Measurements from ENCODE around the gene NAT8L. TPM values are rescaled to one million over a fixed set of nuclear protein-coding genes. Genes with fewer than 3 reads are reported as not detected.
A peak's percentile ranks its signal among the peaks of the same experiment; 100 is the strongest.
"Not testable (repeated sequence)": the region's sequence is repeated elsewhere in the genome, so short reads cannot be mapped to it uniquely, and the experiment has no call there.

The NAT8L gene, protein sequence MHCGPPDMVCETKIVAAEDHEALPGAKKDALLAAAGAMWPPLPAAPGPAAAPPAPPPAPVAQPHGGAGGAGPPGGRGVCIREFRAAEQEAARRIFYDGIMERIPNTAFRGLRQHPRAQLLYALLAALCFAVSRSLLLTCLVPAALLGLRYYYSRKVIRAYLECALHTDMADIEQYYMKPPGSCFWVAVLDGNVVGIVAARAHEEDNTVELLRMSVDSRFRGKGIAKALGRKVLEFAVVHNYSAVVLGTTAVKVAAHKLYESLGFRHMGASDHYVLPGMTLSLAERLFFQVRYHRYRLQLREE
- 21.3 TPM for polyA plus RNA-seq (2012; ENCODE audit: insufficient read depth, insufficient read length, low read depth)

DNA sequence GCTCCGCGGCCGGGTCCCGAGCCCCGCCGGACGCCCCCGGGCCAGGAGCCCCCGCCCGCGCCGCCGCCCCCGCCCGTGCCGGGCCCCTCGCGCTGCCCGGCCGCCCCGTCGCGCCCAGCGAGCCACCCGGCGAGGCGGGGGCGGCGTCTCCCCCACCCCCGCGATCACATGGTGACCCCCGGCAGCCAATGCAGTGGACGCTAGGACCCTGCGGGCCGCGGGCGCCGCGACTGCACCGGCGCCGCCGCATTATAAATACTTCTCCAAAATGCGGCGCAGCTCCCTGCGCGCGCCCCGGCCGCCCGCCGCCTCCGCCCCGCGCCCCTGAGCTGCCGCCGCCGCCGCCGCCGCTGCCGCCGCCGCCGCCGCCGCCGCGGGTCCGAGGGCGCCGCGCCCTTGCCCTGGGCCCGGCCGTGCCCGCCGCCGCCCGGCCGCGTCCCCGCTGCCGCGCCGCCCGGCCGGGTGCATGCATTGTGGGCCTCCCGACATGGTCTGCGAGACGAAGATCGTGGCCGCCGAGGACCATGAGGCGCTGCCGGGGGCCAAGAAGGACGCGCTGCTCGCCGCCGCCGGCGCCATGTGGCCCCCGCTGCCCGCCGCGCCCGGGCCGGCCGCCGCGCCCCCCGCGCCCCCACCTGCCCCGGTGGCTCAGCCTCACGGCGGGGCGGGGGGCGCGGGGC lies at the start of gene NAT8L:
Gene NAT8L, plus strand, starts transcription at position 282 of the 680 bp plus-strand sequence. Its CDS starts 185 bp downstream, at position 467.
- Histone ChIP-seq H3K27me3 (peaks cover 6% of the 10 kb centered on the region; the same call in 1 of the 2 replicates), H3K36me3 (no peaks in the 10 kb centered on the region; the same call in none of the 2 replicates), H3K4me3 (ENCODE audit: low read depth, low read length) (peak within 1 kb of the TSS; percentile 45), H3K9me3 (no peaks in the 10 kb centered on the region), H3K4me1 (no peaks in the 10 kb centered on the region)
- TF ChIP-seq, protein P1, sequence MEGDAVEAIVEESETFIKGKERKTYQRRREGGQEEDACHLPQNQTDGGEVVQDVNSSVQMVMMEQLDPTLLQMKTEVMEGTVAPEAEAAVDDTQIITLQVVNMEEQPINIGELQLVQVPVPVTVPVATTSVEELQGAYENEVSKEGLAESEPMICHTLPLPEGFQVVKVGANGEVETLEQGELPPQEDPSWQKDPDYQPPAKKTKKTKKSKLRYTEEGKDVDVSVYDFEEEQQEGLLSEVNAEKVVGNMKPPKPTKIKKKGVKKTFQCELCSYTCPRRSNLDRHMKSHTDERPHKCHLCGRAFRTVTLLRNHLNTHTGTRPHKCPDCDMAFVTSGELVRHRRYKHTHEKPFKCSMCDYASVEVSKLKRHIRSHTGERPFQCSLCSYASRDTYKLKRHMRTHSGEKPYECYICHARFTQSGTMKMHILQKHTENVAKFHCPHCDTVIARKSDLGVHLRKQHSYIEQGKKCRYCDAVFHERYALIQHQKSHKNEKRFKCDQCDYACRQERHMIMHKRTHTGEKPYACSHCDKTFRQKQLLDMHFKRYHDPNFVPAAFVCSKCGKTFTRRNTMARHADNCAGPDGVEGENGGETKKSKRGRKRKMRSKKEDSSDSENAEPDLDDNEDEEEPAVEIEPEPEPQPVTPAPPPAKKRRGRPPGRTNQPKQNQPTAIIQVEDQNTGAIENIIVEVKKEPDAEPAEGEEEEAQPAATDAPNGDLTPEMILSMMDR (IDR thresholded peaks at IDR 0.05; ENCODE audit: low read depth, low read length) = no peak
- DNase-seq = peak; percentile 70

DNA sequence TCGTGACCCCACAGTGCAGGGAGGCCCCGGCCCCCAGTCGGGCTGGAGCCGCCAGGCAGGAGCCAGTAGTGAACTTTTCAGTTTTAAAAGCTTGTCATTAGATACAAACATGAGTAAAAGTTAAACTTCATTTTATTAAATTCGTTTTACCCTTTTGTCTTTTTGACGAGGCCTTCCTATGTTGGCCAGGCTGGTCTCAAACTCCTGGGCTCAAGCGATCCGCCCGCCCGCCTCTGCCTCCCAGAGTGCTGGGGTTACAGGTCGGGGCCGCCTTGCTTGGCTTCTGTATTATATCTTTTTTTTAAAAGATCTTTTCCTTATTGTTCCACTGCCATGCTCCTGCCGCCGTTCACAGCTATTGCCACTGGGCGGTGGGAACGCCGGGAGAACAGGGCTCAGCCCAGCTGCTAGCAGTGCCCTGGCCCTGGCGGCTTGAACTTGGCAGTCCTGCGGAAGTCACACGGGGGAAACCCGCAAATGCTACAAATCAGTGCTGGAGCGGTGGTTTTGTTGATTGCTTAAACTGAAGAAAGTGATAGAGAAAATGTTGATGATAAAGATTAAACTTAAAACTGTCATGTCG lies 49.4 kb upstream of the NAT8L start:
- TF ChIP-seq, protein P1 (IDR thresholded peaks at IDR 0.05; ENCODE audit: low read depth, low read length) = peak; percentile 37
- DNase-seq = peak; percentile 84
- H3K4me3 ChIP-seq (ENCODE audit: low read depth, low read length) = peak overlapping the region; percentile 87
- no peaks in the 10 kb centered on the region for H3K27me3 ChIP-seq
- H3K36me3 ChIP-seq = peaks cover 13% of the 10 kb centered on the region
- no peaks in the 10 kb centered on the region for H3K4me1 ChIP-seq
- no peaks in the 10 kb centered on the region for H3K9me3 ChIP-seq

DNA sequence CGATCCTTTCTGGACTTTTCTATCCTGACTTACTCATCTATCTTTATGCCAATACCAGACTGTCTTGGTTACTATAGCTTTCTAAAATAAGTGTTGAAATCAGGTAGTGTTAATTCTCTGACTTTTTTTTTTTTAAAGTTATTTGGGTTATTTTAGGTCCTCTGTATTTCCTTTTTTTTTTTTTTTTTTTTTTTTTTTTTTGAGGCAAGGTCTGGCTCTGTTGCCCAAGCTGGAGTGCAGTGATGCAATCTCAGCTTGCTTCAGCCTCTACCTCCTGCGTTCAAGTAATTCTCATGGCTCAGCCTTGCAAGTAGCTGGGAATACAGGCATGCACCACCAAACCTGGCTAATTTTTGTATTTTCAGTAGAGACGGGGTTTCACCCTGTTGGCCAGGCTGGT lies 47.5 kb upstream of the NAT8L start:
- TF ChIP-seq, protein P1 (IDR thresholded peaks at IDR 0.05; ENCODE audit: low read depth, low read length) = no peak
- Histone ChIP-seq H3K36me3 (peaks cover 5% of the 10 kb centered on the region), H3K4me3 (ENCODE audit: low read depth, low read length) (no peak overlapping the region), H3K4me1 (no peaks in the 10 kb centered on the region), H3K27me3 (no peaks in the 10 kb centered on the region), H3K9me3 (no peaks in the 10 kb centered on the region)
- no peak for DNase-seq

DNA sequence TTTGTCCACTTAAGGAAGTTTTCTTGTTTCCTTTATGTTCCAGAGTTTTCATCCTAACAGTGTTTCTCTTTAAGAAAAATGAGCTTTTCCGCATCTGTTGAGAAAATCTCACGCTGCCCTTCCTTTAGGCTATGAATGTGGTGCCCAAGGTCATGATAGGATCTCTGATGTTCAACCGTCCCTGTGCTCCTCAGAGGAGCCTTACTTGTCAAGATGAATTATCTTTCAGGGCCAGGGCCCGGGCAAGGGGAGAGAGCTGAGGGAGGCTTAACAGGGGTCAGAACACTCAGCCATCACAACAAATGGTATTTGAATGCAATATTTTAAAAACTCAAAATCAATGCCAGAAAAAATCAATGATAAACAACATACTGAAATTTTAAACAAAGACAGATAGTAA lies 44.1 kb upstream of the NAT8L start:
- no peak for DNase-seq
- Histone ChIP-seq H3K36me3 (no peaks in the 10 kb centered on the region), H3K4me1 (no peaks in the 10 kb centered on the region), H3K9me3 (no peaks in the 10 kb centered on the region; the same call in 1 of the 2 replicates), H3K27me3 (no peaks in the 10 kb centered on the region), H3K4me3 (ENCODE audit: low read depth, low read length) (no peak overlapping the region)
- TF ChIP-seq, protein P1 (IDR thresholded peaks at IDR 0.05; ENCODE audit: low read depth, low read length) = no peak

DNA sequence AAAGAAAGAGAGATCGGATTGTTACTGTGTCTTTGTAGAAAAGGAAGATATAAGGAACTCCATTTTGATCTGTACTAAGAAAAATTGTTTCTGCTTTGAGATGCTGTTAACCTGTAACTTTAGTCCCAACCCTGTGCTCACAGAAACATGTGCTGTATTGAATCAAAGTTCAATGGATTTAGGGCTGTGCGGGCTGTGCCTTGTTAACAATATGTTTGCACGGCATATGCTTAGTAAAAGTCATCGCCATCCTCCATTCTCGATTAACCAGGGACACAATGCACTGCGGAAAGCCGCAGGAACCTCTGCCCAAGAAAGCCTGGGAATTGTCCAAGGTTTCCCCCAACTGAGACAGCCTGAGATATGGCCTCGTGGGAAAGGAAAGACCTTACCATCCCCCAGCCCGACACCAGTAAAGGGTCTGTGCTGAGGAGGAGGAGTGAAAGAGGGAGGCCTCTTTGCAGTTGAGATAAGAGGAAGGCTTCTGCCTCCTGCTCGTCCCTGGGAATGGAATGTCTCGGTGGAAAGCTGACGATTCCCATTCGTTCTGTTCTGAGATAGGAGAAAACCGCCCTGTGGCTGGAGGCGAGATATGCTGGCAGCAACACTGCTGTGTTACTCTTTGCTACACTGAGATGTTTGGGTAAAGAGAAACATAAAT lies 37.6 kb upstream of the NAT8L start:
- H3K4me3 ChIP-seq (ENCODE audit: low read depth, low read length); H3K4me1 ChIP-seq; H3K36me3 ChIP-seq; H3K27me3 ChIP-seq; DNase-seq; H3K9me3 ChIP-seq: not testable (repeated sequence)

DNA sequence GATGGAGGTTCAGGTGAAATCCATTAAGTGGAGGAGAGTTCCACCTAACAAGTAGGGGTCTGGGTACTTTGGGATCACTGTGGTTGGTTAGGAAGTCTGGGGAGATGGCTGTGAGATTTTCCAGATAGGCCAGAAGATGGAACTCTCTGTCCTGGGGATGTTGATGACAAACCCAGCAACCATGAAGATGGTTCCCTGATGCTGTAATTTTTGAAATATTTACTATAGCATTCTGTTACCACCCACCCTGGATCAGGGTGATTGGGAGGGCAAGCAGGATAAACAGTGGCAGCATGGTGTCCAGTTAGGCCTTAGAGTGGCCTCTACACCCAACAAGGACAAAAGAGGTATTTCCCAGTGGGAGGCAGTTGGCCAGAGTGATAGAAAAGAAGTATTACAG lies 34.4 kb upstream of the NAT8L start:
- Histone ChIP-seq H3K27me3 (peaks cover 27% of the 10 kb centered on the region), H3K4me1 (no peaks in the 10 kb centered on the region), H3K4me3 (ENCODE audit: low read depth, low read length) (no peak overlapping the region), H3K36me3 (no peaks in the 10 kb centered on the region), H3K9me3 (no peaks in the 10 kb centered on the region; the same call in 1 of the 2 replicates)
- no peak for DNase-seq
- TF ChIP-seq, protein P1 (IDR thresholded peaks at IDR 0.05; ENCODE audit: low read depth, low read length) = no peak
